Chondrocyte (in vitro differentiated cells): Measurements from ENCODE around the gene LRRTM4. TPM values are rescaled to one million over a fixed set of nuclear protein-coding genes. Genes with fewer than 3 reads are reported as not detected.

Source experiments
- DNase-seq: peaks from one replicate; pipeline ENCODE4 v3.0.0; 2021; ENCODE audit warnings: mixed read lengths, low spot score
- H3K27ac Mint-ChIP-seq: one replicate; pipeline ENCODE4 v1.8.0; 2021; ENCODE audit warnings: mild to moderate bottlenecking, moderate library complexity, mixed read lengths; ENCODE audit not compliant: unreplicated experiment
- H3K27me3 Mint-ChIP-seq: 2 replicates; pipeline ENCODE4 v1.8.0; 2021; ENCODE audit warnings: low read depth, mixed read lengths
- H3K36me3 Mint-ChIP-seq: 2 replicates; pipeline ENCODE4 v1.8.0; 2021; ENCODE audit warnings: low read depth, mixed read lengths
- H3K4me1 Mint-ChIP-seq: 2 replicates; pipeline ENCODE4 v1.8.0; 2021; ENCODE audit warnings: low read depth, mild to moderate bottlenecking, mixed read lengths
- H3K4me3 Mint-ChIP-seq: one replicate; pipeline ENCODE4 v1.8.0; 2021; ENCODE audit warnings: mild to moderate bottlenecking, moderate library complexity, mixed read lengths; ENCODE audit not compliant: unreplicated experiment
- H3K9me3 Mint-ChIP-seq: 2 replicates; pipeline ENCODE4 v1.8.0; 2021; ENCODE audit warnings: low read depth, mixed read lengths
- CTCF ChIP-seq: fragments of 200-600 bp; sonication (generic); IDR thresholded peaks from 2 replicates; pipeline ENCODE4 v1.5.0; 2021; ENCODE audit warnings: antibody characterized with exemption, mild to moderate bottlenecking, moderate library complexity
- total RNA-seq: library from RNA; stranded (reverse); gene quantifications from 3 replicates; pipeline ENCODE4 v1.2.1, GENCODE V29; 2021

LRRTM4 gene
- total RNA-seq, 1 donor from 2014 or later: not detected

- no peaks in the 10 kb centered on the region for H3K9me3 Mint-ChIP-seq
- no peaks in the 10 kb centered on the region for H3K4me1 Mint-ChIP-seq
- no peaks in the 10 kb centered on the region for H3K36me3 Mint-ChIP-seq
- no peak for TF ChIP-seq CTCF
- no peaks in the 10 kb centered on the region for H3K27me3 Mint-ChIP-seq
- no peak for DNase-seq
- H3K4me3 Mint-ChIP-seq: no peak overlapping the region
- no peak overlapping the region for H3K27ac Mint-ChIP-seq
These were observed 225.4 kb downstream of the LRRTM4 start for GRCh38 chr2:77296791-77297190.

- H3K9me3 Mint-ChIP-seq: no peaks in the 10 kb centered on the region
- no peaks in the 10 kb centered on the region for H3K36me3 Mint-ChIP-seq
These were observed 227.7 kb downstream of the LRRTM4 start for GRCh38 chr2:77294474-77294873.

GRCh38 chr2:77284353-77284752 lies 237.8 kb downstream of the LRRTM4 start:
- no peak for TF ChIP-seq CTCF
- Mint-ChIP-seq H3K9me3 (peaks cover 7% of the 10 kb centered on the region), H3K4me1 (no peaks in the 10 kb centered on the region)

More at GRCh38 chr2:77294474-77294873, 227.7 kb downstream of the LRRTM4 start:
- TF ChIP-seq CTCF: no peak
- Mint-ChIP-seq H3K4me1 (no peaks in the 10 kb centered on the region), H3K4me3 (no peak overlapping the region), H3K27me3 (no peaks in the 10 kb centered on the region), H3K27ac (no peak overlapping the region)
- no peak for DNase-seq

GRCh38 chr2:77271262-77271661 lies 250.9 kb downstream of the LRRTM4 start:
- no peaks in the 10 kb centered on the region for H3K4me1 Mint-ChIP-seq
- DNase-seq: peak; percentile 67
- no peak overlapping the region for H3K4me3 Mint-ChIP-seq
- no peaks in the 10 kb centered on the region for H3K9me3 Mint-ChIP-seq
- H3K36me3 Mint-ChIP-seq: no peaks in the 10 kb centered on the region
- H3K27me3 Mint-ChIP-seq: peaks cover 7% of the 10 kb centered on the region
- no peak overlapping the region for H3K27ac Mint-ChIP-seq
- TF ChIP-seq CTCF: no peak

More at GRCh38 chr2:77284353-77284752, 237.8 kb downstream of the LRRTM4 start:
- Mint-ChIP-seq H3K36me3 (no peaks in the 10 kb centered on the region), H3K4me3 (no peak overlapping the region), H3K27ac (no peak overlapping the region), H3K27me3 (no peaks in the 10 kb centered on the region)
- no peak for DNase-seq

- Mint-ChIP-seq H3K9me3 (no peaks in the 10 kb centered on the region), H3K27me3 (peaks cover 7% of the 10 kb centered on the region), H3K4me1 (no peaks in the 10 kb centered on the region), H3K36me3 (no peaks in the 10 kb centered on the region), H3K27ac (no peak overlapping the region), H3K4me3 (no peak overlapping the region)
- no peak for DNase-seq
- TF ChIP-seq CTCF: no peak
These were observed 251.7 kb downstream of the LRRTM4 start for GRCh38 chr2:77270433-77270832.
